Hepatocyte (in vitro differentiated cells): Measurements from ENCODE around the gene SMTN. TPM values are rescaled to one million over a fixed set of nuclear protein-coding genes. Genes with fewer than 3 reads are reported as not detected.
"Not testable (repeated sequence)": the region's sequence is repeated elsewhere in the genome, so short reads cannot be mapped to it uniquely, and the experiment has no call there.

Source experiments
- DNase-seq: peaks from one replicate; pipeline ENCODE4 v3.0.0-alpha.2; 2016; ENCODE audit warnings: low spot score
- H2AFZ ChIP-seq: fragments of 200-600 bp; sonication (generic); 2 replicates; pipeline ENCODE4 v1.6.0; 2016; ENCODE audit warnings: antibody characterized with exemption, mild to moderate bottlenecking
- H3K27ac ChIP-seq: fragments of 200-600 bp; sonication (generic); 2 replicates; pipeline ENCODE4 v1.5.1; 2016; ENCODE audit warnings: mild to moderate bottlenecking
- H3K27me3 ChIP-seq: fragments of 200-600 bp; sonication (generic); 2 replicates; pipeline ENCODE4 v1.6.1; 2016
- H3K36me3 ChIP-seq: fragments of 200-600 bp; sonication (generic); replicated peaks from 2 replicates; pipeline ENCODE4 v1.5.1; 2016; ENCODE audit warnings: low read depth; ENCODE audit not compliant: insufficient read depth
- H3K4me1 ChIP-seq: fragments of 200-600 bp; sonication (generic); 2 replicates; pipeline ENCODE4 v1.5.1; 2016; ENCODE audit warnings: mild to moderate bottlenecking, moderate library complexity; ENCODE audit not compliant: insufficient read depth
- H3K4me2 ChIP-seq: fragments of 200-600 bp; sonication (generic); 2 replicates; pipeline ENCODE4 v1.6.0; 2016
- H3K4me3 ChIP-seq: fragments of 200-600 bp; sonication (generic); 2 replicates; pipeline ENCODE4 v1.5.1; 2016; ENCODE audit warnings: mild to moderate bottlenecking
- H3K79me2 ChIP-seq: fragments of 200-600 bp; sonication (generic); 2 replicates; pipeline ENCODE4 v1.6.0; 2017; ENCODE audit warnings: mild to moderate bottlenecking
- H3K9me2 ChIP-seq: fragments of 200-600 bp; sonication (generic); replicated peaks from 2 replicates; pipeline ENCODE4 v1.6.0; 2017; ENCODE audit warnings: mild to moderate bottlenecking; ENCODE audit not compliant: insufficient read depth
- H3K9me3 ChIP-seq: fragments of 200-600 bp; sonication (generic); 2 replicates; pipeline ENCODE4 v1.5.1; 2016; ENCODE audit warnings: low read depth, mild to moderate bottlenecking
- H4K20me1 ChIP-seq: fragments of 200-600 bp; sonication (generic); 2 replicates; pipeline ENCODE4 v1.6.0; 2016; ENCODE audit warnings: mild to moderate bottlenecking; ENCODE audit not compliant: insufficient read depth, poor library complexity, severe bottlenecking
- CTCF ChIP-seq: fragments of 200-600 bp; sonication (generic); IDR thresholded peaks from 2 replicates; pipeline ENCODE4 v1.5.1; 2016; ENCODE audit warnings: antibody characterized with exemption, mild to moderate bottlenecking; ENCODE audit not compliant: poor library complexity
- EZH2 ChIP-seq: fragments of 200-600 bp; sonication (generic); IDR thresholded peaks from 2 replicates; pipeline ENCODE4 v1.6.1; 2016; ENCODE audit warnings: antibody characterized with exemption, mild to moderate bottlenecking, borderline replicate concordance
- EZH2phosphoT487 ChIP-seq: fragments of 200-600 bp; sonication (generic); IDR thresholded peaks from one replicate; pipeline ENCODE4 v1.6.1; 2018; ENCODE audit warnings: antibody characterized with exemption, mild to moderate bottlenecking, low read depth, moderate library complexity; ENCODE audit not compliant: unreplicated experiment, severe bottlenecking
- WGBS: methylation state at CpG from one replicate; pipeline ENCODE4 v1.1.6; 2016; ENCODE audit warnings: low lambda C conversion rate; ENCODE audit errors: missing lambda C conversion rate; 5-methylcytosine and 5-hydroxymethylcytosine counted together
- polyA plus RNA-seq: library from polyadenylated mRNA; unstranded; fragments of >200 nt; fragmentation: Nextera tagmentation; extraction: Ambion mirVana; gene quantifications from 2 replicates; pipeline ENCODE4 v1.2.1, GENCODE V29; 2016
- total RNA-seq: library from RNA; depleted of rRNA; stranded (reverse); fragments of >200 nt; gene quantifications from 2 replicates; pipeline ENCODE4 v1.2.3, GENCODE V29; 2014

The SMTN gene
- total and polyA plus RNA-seq, 2 experiments from 2014 or later: 64.7 to 88.7 TPM

- no peak overlapping the region for H3K4me3 ChIP-seq
- H3K79me2 ChIP-seq: no peaks in the 10 kb centered on the region
- H3K9me3 ChIP-seq: no peaks in the 10 kb centered on the region
- peak overlapping the region; percentile 80 for H3K27ac ChIP-seq
- H3K27me3 ChIP-seq: no peaks in the 10 kb centered on the region
- no peak overlapping the region for H2AFZ ChIP-seq
- H3K36me3 ChIP-seq: no peaks in the 10 kb centered on the region
- no peaks in the 10 kb centered on the region for H4K20me1 ChIP-seq
- TF ChIP-seq EZH2: no peak
- TF ChIP-seq CTCF: no peak
- TF ChIP-seq EZH2phosphoT487: no peak
- peaks cover 40% of the 10 kb centered on the region for H3K4me1 ChIP-seq
- H3K4me2 ChIP-seq: peak overlapping the region; percentile 18
- 32% methylated on average over 5 of the region's 5 CpGs for WGBS
- DNase-seq: no peak
- H3K9me2 ChIP-seq: no peaks in the 10 kb centered on the region
Observed at GRCh38 chr22:31055117-31055634, 25.9 kb upstream of the SMTN start.

- H3K9me3 ChIP-seq: no peaks in the 10 kb centered on the region
- peak overlapping the region; percentile 80 for H3K27ac ChIP-seq
- no peaks in the 10 kb centered on the region for H3K79me2 ChIP-seq
- peaks cover 40% of the 10 kb centered on the region for H3K4me1 ChIP-seq
- H3K27me3 ChIP-seq: no peaks in the 10 kb centered on the region
- 17% methylated on average over 12 of the region's 13 CpGs for WGBS
- H3K9me2 ChIP-seq: no peaks in the 10 kb centered on the region
- peak; percentile 98 for DNase-seq
- H4K20me1 ChIP-seq: no peaks in the 10 kb centered on the region
- H3K4me3 ChIP-seq: no peak overlapping the region
- H3K36me3 ChIP-seq: no peaks in the 10 kb centered on the region
- H3K4me2 ChIP-seq: peak overlapping the region; percentile 40
- TF ChIP-seq EZH2 (no peak), EZH2phosphoT487 (no peak), CTCF (no peak)
- H2AFZ ChIP-seq: no peak overlapping the region
Observed at GRCh38 chr22:31055635-31056159, 25.4 kb upstream of the SMTN start.

GRCh38 chr22:31056986-31057599, 24.0 kb upstream of the SMTN start:
- Histone ChIP-seq H4K20me1 (no peaks in the 10 kb centered on the region), H3K4me3 (no peak overlapping the region), H3K4me2 (peak overlapping the region; percentile 38), H3K27me3 (no peaks in the 10 kb centered on the region), H3K9me3 (no peaks in the 10 kb centered on the region), H2AFZ (no peak overlapping the region), H3K27ac (peak overlapping the region; percentile 80), H3K4me1 (peaks cover 40% of the 10 kb centered on the region), H3K79me2 (no peaks in the 10 kb centered on the region), H3K36me3 (no peaks in the 10 kb centered on the region), H3K9me2 (no peaks in the 10 kb centered on the region)
- DNase-seq: no peak
- 58% methylated on average over 5 of the region's 5 CpGs for WGBS
- TF ChIP-seq CTCF: no peak
- no peak for TF ChIP-seq EZH2
- no peak for TF ChIP-seq EZH2phosphoT487

- Histone ChIP-seq H2AFZ (peak overlapping the region; percentile 33), H3K4me1 (peaks cover 41% of the 10 kb centered on the region), H3K27ac (peak overlapping the region; percentile 73)
- H3K4me3 ChIP-seq, H3K9me3 ChIP-seq, H3K27me3 ChIP-seq, H3K36me3 ChIP-seq, H4K20me1 ChIP-seq, H3K9me2 ChIP-seq, H3K79me2 ChIP-seq, H3K4me2 ChIP-seq, DNase-seq: not testable (repeated sequence)
- 38% methylated on average over 6 of the region's 6 CpGs for WGBS
Observed at GRCh38 chr22:31059663-31060062, 21.5 kb upstream of the SMTN start.
